Activated CD4-positive, alpha-beta T cell treated with anti-CD3 and anti-CD28 coated beads for 1 hour (primary cell): ENCODE data around the gene XK.
"Not testable (repeated sequence)": the region's sequence is repeated elsewhere in the genome, so short reads cannot be mapped to it uniquely, and the experiment has no call there.

Source experiments
- DNase-seq: peaks from one replicate; pipeline ENCODE4 v3.0.0-alpha.2; 2020

XK gene

DNA sequence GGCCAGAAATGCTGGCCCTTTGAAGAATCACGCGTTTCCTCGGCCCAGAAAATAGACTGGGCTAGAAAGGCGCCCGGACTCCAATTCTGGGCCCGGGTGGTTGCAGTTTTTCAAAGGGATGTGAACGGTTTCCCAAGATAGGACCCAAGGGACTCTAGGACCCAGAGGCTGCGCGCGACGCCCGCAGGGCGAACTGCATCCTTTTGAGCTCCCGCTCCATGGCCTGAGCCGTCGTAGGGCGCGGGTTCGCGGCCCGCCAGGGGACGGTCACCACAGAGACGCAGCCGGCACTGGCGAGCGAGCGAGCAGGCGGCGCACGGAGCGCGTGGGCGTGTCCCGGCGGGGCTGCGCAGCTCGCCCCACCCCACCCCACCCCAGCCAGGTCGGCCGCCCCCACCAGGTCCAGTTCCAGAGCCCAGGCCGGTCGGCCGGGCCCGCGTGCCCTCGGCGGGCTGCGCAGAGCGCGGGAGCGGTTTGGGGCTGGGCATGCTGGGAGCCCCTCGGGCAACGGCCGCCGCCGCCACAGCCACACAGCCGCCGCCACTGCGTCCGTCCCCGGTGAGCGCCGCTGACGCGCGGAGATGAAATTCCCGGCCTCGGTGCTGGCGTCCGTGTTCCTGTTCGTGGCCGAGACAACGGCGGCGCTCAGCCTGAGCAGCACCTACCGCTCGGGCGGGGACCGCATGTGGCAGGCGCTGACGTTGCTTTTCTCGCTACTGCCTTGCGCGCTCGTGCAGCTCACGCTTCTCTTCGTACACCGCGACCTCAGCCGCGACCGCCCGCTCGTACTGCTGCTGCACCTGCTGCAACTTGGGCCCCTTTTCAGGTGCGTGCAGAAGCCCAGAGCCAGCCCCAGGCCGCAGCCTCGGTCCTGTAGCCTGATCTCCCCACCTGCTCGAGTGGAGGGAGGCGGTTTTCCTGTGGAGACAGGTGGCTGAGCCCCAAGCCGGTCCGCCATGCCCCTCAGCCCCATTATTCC, at the start of gene XK:
Gene XK (plus strand): TSS at position 411 of the 979 bp plus-strand sequence. CDS start 171 bp downstream, at position 582.
- DNase-seq = no peak

DNA sequence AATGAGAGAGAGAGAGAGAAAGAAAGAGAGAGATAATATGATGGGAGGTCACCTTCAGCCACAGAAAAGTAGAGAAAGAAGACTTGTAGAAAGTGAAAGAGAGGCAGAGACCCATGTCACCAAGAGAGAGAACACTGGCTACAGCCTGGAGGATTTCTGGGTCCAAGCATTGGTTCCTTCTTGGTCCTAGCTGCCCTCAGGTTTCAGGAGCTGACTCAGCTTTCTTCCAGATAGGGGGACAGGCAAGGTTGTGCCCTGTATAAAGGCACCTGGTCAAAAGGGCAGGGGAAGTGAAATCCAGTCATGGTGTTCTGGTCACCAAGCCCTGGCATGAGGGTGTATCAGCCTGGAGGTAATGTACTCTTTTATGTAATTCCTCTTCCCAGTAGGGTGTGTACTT, 47.5 kb upstream of the XK start:
- no peak for DNase-seq

GRCh38 chrX:37640142-37640541, 45.4 kb upstream of the XK start:
- DNase-seq = no peak

GRCh38 chrX:37641859-37642258, 43.7 kb upstream of the XK start:
- DNase-seq = no peak

DNA sequence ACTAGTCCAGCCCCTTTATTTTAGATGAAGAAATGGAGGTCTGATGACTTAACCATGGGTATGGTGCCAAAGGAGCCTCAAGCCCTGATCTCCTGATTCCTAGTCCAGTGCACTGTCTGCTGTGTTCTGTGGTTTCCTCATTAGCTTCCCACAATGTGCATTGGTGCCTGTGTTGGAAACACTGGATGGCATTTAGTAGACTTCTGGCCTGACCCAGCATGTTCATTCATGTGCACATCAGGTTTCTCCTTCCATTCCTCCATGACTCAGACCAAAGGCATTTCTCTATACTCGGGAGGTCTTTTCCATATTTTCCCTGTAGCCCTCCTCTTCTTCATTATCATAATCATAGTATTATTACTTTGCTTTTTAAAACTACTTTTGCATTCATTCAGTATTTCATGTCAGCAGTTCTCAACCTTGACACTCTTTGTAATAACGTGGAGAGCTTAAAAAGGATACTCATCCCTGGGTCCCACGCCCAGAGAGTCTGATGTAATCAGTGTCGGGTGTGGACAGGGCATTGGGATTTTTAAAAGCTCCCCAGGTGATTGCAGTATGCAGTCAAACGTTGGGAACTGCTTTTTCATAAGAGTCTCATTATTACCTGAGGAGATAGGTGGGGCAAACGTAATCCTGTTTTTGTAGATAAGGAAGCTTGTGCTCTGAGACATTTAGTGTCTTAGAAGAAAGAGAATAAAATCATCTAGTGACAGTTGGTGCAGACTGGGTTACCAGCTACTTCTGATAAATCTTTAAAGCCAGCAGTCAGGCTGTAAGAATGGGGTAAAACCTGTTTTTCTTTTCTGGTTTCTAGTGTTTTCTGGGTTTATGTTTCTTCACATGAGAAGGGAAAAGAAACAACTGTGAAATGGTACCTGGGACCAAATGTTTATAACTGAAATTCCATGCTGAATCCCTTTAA, 40.9 kb upstream of the XK start:
- no peak for DNase-seq

DNA sequence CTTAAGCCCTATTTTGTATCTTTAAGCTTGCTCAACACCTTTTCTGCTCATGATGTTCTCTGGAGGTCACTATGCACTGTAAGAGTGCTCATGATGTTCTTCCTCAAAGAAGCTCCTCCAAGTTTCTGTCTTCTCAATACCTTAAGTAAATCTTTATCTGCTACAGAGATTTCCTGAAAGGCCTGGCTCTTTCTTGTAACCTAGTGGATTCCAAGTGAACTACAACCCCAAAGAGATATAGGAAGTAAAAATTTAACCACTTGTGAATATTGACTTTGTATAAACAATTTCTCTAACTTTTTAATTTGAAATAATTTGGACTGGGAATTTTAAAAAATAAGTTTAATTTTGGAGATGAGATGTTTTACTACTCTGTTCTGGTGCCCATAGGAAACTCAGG, 39.3 kb upstream of the XK start:
- no peak for DNase-seq

DNA sequence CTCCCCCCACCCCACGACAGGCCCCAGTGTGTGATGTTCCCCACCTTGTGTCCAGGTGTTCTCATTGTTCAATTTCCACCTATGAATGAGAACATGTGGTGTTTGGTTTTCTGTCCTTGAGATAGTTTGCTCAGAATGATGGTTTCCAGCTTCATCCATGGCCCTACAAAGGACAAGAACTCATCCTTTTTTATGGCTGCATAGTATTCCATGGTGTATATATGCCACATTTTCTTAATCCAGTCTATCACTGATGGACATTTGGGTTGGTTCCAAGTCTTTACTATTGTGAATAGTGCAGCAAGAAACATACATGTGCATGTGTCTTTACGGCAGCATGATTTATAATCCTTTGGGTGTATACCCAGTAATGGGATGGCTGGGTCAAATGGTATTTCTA, 34.7 kb upstream of the XK start:
- DNase-seq = not testable (repeated sequence)

- no peak for DNase-seq
Measured at GRCh38 chrX:37651921-37652452, 33.6 kb upstream of the XK start.

DNA sequence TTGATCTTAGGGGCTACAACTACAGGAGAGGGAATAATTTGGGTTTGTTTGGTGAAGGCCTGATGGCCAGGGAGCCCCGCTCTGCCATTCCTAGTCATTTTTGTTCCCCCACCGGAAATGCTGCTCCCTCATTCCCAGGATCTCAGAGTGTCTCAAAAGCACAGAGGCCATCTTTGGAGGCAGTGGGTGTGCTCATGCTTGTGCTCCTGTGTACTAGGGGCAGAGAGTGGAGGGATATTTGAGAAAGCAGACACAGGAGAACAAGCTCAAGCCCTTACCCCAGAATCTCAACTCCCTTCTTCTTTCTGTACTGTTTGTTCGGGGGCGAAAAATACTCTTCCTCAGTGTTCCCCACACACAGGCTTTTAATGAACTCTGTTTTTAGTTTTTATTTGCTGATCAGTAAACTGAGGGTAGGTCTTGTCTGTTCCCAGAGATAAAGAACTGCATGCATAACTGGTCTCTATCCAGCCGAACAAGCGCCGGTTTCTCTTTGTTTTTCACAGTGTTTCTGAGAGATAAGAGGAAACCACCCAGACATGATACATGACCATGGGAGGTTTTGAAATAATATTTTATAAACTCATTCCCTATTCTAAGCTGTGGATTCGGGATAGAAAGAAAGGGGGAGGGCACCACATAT, 32.9 kb upstream of the XK start:
- DNase-seq = no peak

DNA sequence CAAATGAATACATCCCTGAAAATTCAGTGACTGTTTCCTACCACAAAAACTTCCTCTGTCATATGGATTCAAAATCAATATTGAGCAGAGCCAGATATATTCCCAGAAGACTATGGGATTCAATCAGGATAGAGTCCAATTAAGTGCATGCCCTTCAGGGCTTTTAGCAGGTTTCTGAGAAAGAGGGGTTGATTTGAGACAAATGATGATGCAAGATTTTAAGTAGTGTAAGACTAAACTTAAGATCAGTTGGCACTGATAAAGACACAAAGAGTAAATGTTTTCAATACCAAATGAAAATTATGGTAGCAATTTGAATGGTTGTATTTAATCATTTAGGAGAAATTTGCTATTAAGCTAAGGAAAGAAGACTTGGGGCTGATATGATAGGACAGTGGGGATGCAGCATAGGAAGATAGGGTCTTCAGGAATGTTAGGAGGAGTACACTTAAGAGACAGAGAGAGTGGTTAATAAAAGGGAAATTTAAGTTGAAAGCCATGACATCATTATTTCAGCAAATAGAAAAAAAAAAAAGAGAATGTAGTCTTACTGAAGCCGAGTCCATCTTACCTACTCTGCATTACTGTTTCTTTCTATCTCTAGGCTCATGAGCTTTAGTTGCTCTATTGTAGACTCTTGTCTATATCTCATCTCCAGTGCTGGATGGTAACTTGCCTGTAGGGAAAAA, 32.0 kb upstream of the XK start:
- DNase-seq = no peak

GRCh38 chrX:37658343-37659030, 27.1 kb upstream of the XK start:
- no peak for DNase-seq

DNA sequence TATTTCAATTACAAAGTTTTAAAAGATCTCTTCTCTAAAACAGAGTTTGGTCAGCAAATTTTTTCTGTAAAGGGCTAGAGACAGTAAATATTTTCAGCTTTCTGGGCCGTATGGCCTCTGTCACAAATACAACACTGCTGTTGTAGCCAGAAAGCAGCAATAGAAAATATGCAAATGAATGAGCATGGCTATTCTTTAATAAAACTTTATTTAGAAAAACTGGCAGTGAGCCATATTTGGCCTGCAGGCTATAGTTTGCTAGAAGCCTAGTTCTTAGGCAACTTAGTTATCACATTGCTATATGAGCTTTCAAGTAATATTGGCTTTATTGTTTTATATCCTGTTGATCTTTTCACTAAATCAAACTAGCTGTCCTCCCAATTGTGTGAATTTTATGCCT, 26.5 kb upstream of the XK start:
- DNase-seq = no peak

DNA sequence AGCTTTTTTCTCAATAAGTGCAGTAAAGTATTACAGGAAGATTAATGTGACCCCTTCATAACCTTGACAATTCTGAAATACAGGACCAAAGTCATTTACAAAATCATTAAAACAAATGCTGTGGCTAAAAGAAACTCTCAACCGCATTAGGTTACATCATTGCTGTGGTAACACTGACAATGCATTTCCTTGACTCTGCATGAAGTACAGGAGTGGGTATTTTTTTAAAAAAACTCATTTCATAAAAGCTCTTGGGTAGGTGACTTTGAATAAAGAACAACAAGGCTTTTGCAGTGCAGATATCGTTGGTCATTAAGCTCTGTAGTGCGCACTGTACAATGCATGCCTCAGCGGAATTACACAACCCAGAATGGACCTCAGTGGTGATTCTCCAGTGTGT, 23.4 kb upstream of the XK start:
- DNase-seq = no peak

GRCh38 chrX:37666516-37666915, 19.1 kb upstream of the XK start:
- DNase-seq = no peak

DNA sequence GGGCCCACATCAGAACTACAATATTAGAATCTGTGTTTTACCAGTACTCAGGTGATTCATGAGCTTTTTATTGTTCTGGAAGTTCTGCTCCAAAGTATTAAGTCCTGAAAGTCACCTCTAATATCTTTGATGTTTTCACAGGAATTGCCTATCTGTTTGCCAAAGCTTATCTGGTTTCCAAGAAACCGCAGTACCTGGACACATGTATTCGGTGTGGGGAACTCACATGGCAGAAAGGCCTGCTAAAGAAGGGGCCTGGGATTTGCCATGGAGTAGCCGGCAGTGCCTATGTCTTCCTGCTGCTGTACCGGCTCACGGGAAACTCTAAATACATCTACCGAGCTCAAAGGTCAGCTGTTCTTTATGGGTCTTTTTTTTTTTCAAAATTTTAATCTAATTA, 18.4 kb upstream of the XK start:
- no peak for DNase-seq

- no peak for DNase-seq
Measured at GRCh38 chrX:37672563-37672962, 13.0 kb upstream of the XK start.

GRCh38 chrX:37676811-37677210, 8.8 kb upstream of the XK start:
- DNase-seq = no peak

DNA sequence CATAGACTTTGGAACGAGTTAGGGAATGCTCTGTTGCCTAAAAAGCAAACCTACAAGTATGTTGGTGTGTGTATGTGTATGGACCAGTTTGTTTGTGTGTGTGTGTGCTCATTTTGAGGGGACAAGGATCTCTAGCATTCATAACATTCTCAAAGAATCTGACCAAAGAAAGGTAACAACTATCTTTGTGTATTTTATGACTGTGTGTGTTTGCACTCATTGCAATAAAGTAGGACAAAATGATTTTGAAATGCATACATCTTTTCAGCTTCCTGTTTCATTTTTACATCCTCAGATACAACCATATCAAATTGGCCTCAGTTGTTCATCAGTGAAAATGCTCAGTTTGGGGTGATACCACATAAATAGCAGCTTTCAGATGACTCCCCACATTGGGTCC, 8.3 kb upstream of the XK start:
- DNase-seq = no peak

DNA sequence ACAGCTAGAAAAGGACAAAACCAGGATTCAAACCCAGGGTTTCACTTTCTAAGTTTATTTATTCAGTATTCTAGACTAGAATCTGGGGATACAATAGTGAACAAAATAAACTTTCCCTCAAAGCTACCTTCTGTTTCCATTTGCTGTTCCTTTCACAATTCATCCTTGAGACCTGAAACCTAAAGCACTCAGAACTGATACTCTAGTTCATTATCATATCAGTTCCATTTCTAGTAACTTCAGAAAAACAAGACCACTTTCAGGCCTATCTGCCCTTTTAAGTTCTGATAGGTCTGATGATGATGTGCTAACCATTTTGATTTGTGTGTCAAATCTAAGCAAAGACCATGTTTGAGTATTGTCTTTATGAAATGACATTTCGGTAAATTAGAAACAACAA, 7.8 kb upstream of the XK start:
- DNase-seq = no peak

DNA sequence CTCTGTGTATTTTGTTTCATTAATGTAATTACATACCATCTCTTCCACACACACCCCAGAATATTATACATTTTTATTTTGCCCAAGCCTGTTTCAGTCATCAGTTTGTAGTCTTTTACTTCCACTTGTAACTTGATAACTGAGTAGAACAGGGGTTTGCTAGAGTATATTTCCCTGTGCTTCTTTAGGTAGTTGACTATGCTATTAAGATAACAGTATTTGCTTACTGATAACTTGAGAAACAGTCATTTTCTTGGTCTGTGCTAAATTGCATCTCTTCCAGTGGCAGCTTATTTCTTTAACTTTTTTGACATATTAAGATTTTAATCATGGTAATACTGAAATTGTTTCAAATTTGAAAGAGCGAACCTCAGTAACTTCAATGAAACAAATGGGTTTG, 7.0 kb upstream of the XK start:
- DNase-seq = no peak

- DNase-seq = no peak
Measured at GRCh38 chrX:37679230-37679629, 6.4 kb upstream of the XK start.

DNA sequence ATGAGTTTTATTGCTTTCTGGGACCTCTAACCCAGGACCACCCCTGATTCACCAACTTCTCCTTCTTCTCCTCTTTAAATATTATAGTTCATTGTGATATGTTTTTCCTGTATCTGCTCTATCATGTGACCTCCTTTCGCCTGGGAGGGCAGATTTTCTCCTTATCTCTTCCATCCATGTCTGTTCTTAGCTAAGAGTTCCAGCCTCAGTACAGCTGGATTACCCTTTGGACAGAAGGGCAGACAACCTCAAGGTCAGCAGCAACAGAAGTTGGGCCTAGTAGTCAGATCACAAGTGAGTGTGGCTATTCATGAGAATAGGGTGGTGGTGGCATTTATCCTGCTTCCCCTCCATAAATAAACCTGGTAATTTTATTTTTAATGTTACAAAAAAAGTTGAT, 5.7 kb upstream of the XK start:
- no peak for DNase-seq
